Jurkat, Clone E6-1 (cell line): ENCODE results near the gene EAF1.
A peak's percentile ranks its signal among the peaks of the same experiment; 100 is the strongest.
"Not testable (repeated sequence)": the region's sequence is repeated elsewhere in the genome, so short reads cannot be mapped to it uniquely, and the experiment has no call there.

Experiments used
- DNase-seq: peaks from one replicate; pipeline ENCODE4 v3.0.0-alpha.2; 2011; ENCODE audit warnings: low read depth, low spot score
- H3K4me3 ChIP-seq: 2 replicates; pipeline ENCODE4 v1.5.1; 2011; ENCODE audit warnings: mild to moderate bottlenecking, low read length, control low read depth, moderate library complexity

EAF1 gene

DNA sequence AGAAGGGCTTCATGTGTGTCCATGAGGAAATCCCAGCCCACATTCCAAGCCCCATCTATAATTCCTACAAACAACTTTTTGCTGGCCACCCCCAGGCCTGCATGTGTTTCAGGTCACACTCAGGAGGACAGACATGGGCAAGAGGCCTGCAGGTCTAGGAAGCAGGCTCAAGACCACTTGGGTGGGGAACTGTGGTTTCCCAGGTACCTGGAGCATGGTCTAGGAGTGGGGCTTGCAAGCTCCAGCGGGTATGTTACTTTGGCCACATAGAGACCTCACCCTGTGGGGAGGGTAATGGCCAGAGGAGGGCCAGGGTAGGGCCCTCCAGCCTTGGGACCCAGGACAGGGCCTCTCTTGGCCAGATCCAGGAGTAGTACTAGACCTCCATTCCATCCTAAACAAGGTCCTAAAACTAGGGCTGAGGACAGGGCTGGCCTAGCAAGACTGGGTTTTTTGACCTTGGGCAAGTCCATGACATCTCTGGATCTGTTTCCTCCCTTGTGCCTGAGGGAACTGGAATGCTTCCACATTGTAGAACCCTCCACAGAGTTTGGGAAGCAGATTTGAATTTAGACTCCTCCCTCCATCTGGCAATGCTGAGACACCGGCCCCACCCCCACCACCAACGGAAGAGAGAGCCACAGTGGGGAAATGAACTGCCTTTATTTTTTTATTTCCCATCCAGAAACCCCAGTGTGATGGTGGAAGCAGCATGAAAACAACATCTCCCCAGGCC lies 22.3 kb downstream of the EAF1 start:
- no peak overlapping the region for H3K4me3 ChIP-seq
- DNase-seq: no peak

- no peak for DNase-seq
- H3K4me3 ChIP-seq: no peak overlapping the region
These were observed 23.2 kb downstream of the EAF1 start for GRCh38 chr3:15450438-15451215.

- no peak overlapping the region for H3K4me3 ChIP-seq
- no peak for DNase-seq
These were observed 24.1 kb downstream of the EAF1 start for GRCh38 chr3:15451216-15452113.

DNA sequence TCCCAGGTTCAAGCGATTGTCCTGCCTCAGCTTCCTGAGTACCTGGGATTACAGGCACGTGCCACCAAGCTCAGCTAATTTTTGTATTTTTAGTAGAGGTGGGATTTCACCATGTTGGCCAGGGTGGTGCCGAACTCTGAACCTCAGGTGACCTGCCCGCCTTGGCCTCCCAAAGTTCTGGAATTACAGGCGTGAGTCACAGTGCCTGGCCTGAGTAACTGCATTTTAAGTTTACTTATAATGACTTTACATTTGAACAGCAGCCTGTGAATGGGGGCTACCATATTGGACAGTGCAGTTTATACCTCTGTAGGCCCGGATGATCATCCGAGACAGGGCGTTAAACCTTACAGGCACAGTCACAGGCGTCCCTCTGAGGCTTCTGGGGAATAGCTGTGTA lies 24.8 kb downstream of the EAF1 start:
- DNase-seq: no peak
- H3K4me3 ChIP-seq: no peak overlapping the region

- H3K4me3 ChIP-seq: no peak overlapping the region
- DNase-seq: no peak
These were observed 25.6 kb downstream of the EAF1 start for GRCh38 chr3:15452961-15453360.

DNA sequence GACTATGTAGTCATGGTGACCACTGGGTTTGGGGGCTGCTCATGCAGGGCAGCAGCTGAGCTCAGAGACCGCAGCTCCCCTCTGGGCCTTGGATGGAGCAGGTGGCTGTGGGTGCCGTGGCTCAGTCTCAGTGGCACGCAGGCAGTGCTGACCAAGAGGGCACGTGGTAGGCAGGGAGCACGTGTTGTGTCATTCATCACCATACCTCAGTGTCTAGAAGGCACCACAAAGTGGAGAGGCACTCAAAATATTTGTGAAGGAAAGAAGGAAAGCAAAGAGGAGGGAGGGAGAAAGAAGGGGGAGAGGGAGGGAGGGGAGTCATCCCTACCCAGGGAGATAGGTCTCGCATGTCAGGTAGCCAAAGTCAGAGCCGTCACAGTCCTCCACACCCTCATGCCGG lies 26.1 kb downstream of the EAF1 start:
- H3K4me3 ChIP-seq: no peak overlapping the region

GRCh38 chr3:15453991-15454625 lies 26.7 kb downstream of the EAF1 start:
- DNase-seq: no peak
- no peak overlapping the region for H3K4me3 ChIP-seq

More for the DNA sequence above, 26.1 kb downstream of the EAF1 start:
- no peak for DNase-seq

GRCh38 chr3:15454965-15455364 lies 27.6 kb downstream of the EAF1 start:
- no peak overlapping the region for H3K4me3 ChIP-seq
- DNase-seq: no peak

DNA sequence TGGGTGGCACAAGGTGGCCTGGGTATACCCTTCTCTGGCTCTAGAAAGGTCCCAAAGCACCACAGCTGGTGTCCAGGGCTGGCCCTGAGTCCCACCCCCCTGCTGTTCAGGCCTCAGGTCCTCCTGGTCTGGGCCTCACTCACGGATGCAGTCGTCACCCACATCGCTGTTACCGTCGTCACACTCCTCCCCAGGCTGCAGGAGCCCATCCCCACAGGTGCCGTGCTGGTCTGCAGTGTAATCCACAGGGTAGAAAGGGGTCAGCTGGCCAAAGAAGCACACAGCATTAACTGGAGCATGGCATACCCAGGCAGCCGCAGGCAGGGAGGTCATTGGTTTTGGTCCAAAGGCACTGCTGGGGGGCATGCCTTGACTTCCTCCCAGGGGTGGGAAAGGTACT lies 28.4 kb downstream of the EAF1 start:
- DNase-seq: no peak
- H3K4me3 ChIP-seq: no peak overlapping the region

DNA sequence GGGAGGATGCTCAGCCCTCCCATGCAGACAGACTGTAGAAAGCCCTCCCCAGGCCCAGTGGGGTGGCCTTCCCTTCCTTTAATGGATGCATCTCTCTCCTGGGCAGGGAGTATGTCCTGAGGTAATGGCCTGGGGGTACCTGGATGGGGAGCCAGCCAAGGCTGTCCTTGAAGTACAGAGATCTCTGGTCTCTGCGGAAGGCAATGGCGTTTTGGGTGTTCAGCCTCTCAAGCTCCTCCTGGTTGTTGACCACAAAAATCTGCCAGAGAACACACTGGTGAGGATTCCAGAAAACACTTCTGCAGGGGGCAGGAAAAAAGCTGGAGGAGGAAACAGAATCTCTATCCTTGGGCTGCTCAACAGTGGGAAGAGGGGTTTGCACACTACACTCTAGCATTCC lies 28.9 kb downstream of the EAF1 start:
- H3K4me3 ChIP-seq: no peak overlapping the region
- DNase-seq: no peak

- not testable (repeated sequence) for DNase-seq, H3K4me3 ChIP-seq
These were observed 29.5 kb downstream of the EAF1 start for GRCh38 chr3:15456915-15457314.

GRCh38 chr3:15458212-15458780 lies 30.9 kb downstream of the EAF1 start:
- peak; percentile 34 for DNase-seq
- H3K4me3 ChIP-seq: no peak overlapping the region

- no peak overlapping the region for H3K4me3 ChIP-seq
- DNase-seq: peak; percentile 82
These were observed 33.6 kb downstream of the EAF1 start for GRCh38 chr3:15460891-15461531.

- DNase-seq: no peak
These were observed 35.1 kb downstream of the EAF1 start for GRCh38 chr3:15462451-15462850.

GRCh38 chr3:15465876-15466585 lies 38.6 kb downstream of the EAF1 start:
- no peak for DNase-seq
- no peak overlapping the region for H3K4me3 ChIP-seq

More at GRCh38 chr3:15462451-15462850, 35.1 kb downstream of the EAF1 start:
- no peak overlapping the region for H3K4me3 ChIP-seq

DNA sequence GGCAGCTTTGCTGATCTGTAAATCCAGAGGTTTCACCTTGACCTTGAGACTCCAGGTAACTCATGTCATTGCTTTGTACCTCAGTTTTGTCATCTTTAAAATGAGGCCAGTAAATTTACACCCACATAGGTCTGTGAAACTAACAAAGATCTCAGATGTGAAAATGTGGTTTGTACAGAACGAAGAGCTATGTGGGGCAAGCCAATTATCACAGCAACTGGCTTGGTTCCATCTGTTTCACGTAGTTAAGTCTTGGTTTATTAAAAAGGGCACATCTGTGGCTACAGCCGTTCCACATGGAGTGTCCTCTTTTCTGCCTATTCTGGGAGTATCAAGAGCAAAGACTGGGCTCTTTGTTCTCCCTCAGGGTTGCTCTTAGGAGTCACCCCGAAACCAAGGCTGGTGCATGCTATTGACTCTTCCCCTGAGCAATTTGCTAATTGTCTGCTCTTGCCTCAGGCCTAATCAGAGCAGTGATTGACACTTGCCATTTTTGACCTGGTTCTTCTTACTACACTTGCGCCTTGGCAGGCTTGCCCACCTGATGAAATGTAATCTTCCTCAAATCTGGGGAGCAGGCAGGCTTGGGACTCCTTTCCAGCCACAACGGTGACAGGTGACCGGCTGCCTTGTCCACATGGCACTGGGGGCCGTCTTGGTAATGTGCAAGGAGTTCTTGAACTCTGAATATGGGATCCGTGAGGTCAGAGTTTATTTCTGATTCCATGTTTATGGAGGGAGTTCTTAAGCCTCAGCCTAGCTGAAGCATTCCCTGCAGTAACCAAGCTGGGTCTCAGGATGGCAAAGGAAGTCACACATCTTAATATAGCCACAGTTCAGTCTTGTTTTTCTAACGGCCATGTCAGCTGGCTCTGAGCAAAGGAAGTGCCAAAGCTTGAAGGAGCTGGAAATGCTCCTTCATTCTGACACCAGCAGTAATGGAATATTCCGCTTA lies 40.1 kb downstream of the EAF1 start:
- H3K4me3 ChIP-seq: no peak overlapping the region
- no peak for DNase-seq

- no peak overlapping the region for H3K4me3 ChIP-seq
- no peak for DNase-seq
These were observed 42.9 kb downstream of the EAF1 start for GRCh38 chr3:15470261-15470660.
